A549 treated with Mapracorat at 1 μM for 4 hours (cell line): ENCODE measurements around the gene ASCC3. TPM values are rescaled to one million over a fixed set of nuclear protein-coding genes. Genes with fewer than 3 reads are reported as not detected.

Source experiments
- total RNA-seq: library from RNA; stranded (reverse); fragments of 200-300 nt; extraction: Qiagen RNA extraction; gene quantifications from 5 replicates; pipeline ENCODE4 v1.2.3, GENCODE V29; 2022

Gene ASCC3, protein sequence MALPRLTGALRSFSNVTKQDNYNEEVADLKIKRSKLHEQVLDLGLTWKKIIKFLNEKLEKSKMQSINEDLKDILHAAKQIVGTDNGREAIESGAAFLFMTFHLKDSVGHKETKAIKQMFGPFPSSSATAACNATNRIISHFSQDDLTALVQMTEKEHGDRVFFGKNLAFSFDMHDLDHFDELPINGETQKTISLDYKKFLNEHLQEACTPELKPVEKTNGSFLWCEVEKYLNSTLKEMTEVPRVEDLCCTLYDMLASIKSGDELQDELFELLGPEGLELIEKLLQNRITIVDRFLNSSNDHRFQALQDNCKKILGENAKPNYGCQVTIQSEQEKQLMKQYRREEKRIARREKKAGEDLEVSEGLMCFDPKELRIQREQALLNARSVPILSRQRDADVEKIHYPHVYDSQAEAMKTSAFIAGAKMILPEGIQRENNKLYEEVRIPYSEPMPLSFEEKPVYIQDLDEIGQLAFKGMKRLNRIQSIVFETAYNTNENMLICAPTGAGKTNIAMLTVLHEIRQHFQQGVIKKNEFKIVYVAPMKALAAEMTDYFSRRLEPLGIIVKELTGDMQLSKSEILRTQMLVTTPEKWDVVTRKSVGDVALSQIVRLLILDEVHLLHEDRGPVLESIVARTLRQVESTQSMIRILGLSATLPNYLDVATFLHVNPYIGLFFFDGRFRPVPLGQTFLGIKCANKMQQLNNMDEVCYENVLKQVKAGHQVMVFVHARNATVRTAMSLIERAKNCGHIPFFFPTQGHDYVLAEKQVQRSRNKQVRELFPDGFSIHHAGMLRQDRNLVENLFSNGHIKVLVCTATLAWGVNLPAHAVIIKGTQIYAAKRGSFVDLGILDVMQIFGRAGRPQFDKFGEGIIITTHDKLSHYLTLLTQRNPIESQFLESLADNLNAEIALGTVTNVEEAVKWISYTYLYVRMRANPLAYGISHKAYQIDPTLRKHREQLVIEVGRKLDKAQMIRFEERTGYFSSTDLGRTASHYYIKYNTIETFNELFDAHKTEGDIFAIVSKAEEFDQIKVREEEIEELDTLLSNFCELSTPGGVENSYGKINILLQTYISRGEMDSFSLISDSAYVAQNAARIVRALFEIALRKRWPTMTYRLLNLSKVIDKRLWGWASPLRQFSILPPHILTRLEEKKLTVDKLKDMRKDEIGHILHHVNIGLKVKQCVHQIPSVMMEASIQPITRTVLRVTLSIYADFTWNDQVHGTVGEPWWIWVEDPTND (N-terminal part only)
- total RNA-seq: 14.7 to 16.8 TPM (median 16.8 TPM) in 5 replicates

DNA sequence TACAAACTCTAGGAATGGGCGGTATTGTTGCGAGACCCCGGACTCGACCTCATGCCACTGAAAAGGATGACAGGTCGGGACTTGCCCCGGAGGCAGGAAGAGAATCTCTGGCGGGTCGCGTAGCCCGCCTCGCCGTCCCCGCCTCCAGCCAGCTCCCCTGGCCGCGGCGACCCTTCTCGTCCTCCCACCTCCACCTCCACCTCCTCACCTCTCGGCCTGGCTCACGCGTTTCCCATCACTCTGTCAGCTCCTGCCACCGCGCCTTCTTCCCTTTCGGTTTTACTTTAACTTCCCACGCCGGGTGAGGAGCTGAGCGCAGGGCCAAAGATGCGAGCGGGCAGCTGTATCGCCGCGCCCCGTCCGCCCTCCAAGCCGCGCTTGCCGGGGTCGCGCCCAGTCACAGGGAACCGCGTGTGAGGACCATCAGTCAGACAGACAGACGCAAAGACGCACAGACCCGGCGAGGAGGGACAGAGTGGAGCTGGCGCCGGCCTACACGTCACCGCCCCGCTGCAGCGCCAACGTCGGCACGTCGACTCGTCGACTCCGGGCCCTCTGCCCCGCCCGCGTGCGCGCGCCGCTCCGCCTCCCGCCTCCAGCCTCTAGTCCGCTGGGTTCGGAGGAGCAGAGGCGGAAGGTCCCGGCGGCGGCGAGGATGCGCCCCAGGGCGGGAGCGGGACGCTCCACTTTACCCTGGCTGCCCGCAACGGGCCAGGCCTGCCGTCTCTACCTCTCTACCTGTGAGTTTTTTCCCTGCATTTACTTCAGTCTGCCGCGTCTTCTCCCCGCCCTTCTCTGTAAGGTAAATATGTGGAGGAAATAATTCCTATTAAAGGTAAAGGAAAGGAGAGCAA lies at the start of gene ASCC3:
TSS of gene ASCC3 (minus strand) at position 477 of the 854 bp plus-strand sequence. CDS start 13,332 bp downstream, outside the sequence.

DNA sequence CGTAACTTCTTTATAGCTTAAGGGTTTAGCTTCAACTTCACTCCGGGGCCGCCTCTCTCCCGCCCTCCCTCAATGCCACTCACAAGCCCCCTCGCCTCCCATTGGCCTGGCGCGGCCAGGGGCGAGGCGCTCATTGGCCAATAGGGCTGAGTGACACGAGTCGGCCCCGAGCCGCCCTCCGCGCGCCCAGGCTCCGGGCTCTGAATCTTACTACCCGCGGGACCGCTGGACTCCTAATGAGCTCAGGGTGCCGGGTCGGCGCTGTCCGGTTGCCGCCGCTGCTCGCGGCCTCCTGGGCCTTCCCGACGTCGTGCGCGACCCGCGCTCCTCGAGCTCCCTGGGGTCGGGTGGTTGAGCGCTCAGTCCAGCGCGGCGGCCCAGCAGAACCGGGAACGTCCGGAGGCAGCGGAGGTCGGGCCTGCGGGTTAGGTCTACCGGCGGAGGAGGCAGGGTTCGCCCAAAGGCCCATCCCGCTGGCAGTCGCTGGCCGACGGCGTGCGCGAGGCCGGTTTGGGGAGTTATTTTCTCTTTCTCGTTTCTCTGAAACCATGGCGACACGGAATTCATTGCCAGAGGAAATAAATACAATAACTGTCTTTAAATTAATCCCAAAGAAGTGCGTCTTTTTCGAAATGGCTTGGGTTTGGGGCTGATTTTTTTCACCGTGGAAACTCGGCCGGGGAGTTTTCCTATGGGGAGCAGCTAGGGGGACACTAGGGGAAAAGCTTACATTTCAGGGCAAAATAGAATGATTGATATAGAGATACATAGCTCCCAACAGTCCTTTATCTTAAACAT lies 416.0 kb downstream of the ASCC3 start, which contains the start of gene SIM1:
TSS of gene SIM1 (minus strand) at position 19 of the 798 bp plus-strand sequence. CDS start 1,453 bp downstream, outside the sequence.

